ENCODE results near the gene SUGCT.

Gene SUGCT

DNA sequence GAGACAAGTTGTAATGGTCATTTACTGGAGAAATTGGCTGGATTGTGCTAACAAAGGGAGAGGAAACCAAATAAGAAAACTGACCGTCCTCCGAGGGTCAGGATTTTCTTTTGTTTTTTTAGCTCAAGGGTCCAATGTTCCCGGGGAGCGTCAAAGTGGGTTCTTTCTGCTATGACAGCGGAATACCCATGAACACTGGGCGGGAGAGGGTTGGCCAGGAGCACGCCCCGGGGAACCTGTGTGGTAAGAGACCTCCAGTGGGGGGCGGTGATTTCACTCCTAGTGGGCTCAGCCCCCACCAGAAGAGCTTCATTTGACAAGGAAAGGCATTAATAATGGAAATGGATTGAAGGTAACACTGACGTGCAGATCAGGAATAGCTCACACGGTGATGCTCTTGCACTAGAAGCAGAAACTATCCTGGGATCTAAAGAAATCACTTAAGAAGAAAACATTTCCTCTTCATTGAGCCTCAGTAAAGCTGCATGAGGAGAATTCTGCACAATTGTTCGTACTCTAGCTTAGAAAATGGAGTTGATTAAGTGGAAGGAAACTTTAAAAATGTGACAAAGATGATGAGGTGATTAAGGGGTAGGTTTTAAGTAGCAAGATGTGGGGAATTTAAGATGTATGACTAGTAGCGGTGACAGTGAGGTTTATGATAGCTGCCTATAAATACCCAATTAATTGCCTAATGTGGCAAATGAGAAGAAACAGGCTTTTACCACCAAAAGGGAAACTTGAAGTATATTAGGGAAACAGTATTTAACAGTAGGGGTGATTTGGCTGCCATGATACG, 627.2 kb downstream of the SUGCT start:
- TF ChIP-seq, protein P1, sequence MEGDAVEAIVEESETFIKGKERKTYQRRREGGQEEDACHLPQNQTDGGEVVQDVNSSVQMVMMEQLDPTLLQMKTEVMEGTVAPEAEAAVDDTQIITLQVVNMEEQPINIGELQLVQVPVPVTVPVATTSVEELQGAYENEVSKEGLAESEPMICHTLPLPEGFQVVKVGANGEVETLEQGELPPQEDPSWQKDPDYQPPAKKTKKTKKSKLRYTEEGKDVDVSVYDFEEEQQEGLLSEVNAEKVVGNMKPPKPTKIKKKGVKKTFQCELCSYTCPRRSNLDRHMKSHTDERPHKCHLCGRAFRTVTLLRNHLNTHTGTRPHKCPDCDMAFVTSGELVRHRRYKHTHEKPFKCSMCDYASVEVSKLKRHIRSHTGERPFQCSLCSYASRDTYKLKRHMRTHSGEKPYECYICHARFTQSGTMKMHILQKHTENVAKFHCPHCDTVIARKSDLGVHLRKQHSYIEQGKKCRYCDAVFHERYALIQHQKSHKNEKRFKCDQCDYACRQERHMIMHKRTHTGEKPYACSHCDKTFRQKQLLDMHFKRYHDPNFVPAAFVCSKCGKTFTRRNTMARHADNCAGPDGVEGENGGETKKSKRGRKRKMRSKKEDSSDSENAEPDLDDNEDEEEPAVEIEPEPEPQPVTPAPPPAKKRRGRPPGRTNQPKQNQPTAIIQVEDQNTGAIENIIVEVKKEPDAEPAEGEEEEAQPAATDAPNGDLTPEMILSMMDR (IDR thresholded peaks at IDR 0.05; ENCODE audit: low read depth, low read length), result 0 out of 2 replicates have a peak, but pooled peaks have one; percentile 2
- no peak for DNase-seq
- peaks cover 26% of the 10 kb centered on the region for H3K4me1 ChIP-seq
- no peak overlapping the region for H3K4me3 ChIP-seq (ENCODE audit: low read depth, low read length)
- no peaks in the 10 kb centered on the region for H3K27me3 ChIP-seq
- no peaks in the 10 kb centered on the region for H3K36me3 ChIP-seq
- H3K9me3 ChIP-seq, result no peaks in the 10 kb centered on the region

DNA sequence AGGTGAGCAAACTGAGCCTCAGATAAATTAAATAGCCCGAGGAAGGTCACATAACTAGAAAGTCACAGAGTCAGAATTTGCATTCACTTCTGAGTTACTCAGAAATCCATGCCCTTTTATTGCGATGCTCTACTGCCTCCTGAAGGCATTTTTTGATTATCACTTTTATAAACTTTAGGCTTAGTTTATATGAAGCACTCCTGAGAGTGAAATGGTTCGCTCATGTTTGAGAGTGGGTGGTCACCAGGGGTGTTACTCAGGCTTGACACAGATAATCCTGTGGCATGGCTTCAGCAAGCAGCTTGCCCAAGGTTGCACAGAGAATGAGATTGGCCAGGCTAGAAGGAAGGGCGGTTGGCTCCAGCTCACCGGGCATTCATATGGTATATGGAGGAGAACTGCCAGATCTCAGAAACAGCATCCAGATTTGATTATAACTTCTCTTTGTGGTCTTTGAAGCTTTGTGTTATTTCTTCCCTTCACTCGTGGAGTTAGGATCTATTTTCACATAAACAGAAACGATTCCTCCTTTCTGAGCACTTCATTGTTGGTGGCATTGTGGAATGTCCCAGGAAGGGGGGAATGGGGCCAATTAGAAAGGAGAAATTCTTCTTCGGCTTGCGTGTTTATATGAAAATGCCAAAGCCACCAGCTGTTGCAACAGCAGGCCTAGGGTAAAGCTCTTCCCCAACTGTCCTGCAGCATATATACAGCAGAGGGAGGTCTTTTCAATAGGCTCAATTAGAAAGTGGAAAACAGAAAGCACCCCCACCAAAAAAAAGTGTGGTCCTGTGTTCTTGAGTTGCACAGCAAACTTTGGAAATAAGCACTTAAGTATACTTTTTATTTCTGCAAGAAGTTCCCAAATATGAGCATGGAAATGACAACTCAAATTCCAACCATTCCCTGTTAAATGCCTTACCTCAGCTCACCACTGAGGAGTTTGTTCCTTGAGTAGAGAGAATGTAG, 628.8 kb downstream of the SUGCT start:
- Histone ChIP-seq H3K9me3 (no peaks in the 10 kb centered on the region), H3K4me1 (peaks cover 23% of the 10 kb centered on the region), H3K27me3 (no peaks in the 10 kb centered on the region), H3K4me3 (ENCODE audit: low read depth, low read length) (no peak overlapping the region), H3K36me3 (no peaks in the 10 kb centered on the region)
- no peak for DNase-seq
- TF ChIP-seq, protein P1 (IDR thresholded peaks at IDR 0.05; ENCODE audit: low read depth, low read length), result peak; percentile 22; the same call in 1 of the 2 replicates

DNA sequence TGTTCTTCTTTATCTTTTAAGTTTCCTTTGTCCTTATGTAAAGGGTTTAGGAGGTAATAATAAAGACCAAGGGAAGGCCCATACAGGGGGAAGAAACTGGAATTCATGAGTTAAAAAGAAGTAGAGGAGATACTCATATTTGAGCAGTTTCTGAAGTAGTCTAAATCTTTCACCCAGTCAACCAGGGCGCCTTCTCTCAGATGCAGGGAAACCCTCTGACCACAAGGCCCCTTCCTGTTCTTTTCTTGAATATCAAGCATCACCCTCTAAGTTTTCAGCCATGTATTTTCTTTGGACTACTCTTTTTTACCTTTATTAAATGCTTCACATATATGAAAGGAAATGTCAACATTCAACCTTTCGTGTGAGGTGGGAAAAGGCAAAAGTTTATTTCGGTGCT, 630.8 kb downstream of the SUGCT start:
- Histone ChIP-seq H3K27me3 (no peaks in the 10 kb centered on the region), H3K4me3 (ENCODE audit: low read depth, low read length) (no peak overlapping the region), H3K36me3 (no peaks in the 10 kb centered on the region), H3K9me3 (no peaks in the 10 kb centered on the region), H3K4me1 (peaks cover 12% of the 10 kb centered on the region)
- DNase-seq, result no peak
- TF ChIP-seq, protein P1 (IDR thresholded peaks at IDR 0.05; ENCODE audit: low read depth, low read length), result no peak

DNA sequence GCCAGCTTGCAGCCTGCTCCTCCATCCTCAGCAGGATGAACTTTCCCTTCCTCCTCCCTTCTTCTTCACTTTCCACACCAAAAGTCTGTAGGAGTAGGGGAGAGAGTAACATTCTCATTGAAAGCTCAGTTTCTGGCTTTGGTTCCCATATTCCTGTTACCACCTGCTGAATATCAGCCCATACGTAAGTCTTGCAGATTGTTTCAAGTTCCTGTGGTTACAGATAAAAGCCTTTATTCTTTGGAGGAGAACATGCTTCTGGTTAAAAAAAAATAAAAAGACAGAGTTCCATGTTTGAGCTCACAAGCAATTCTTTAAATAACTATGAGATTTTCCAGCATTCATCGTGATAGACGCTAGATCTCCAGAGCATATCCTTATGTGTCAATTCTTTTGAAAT, 637.3 kb downstream of the SUGCT start:
- H3K36me3 ChIP-seq, result no peaks in the 10 kb centered on the region
- no peaks in the 10 kb centered on the region for H3K27me3 ChIP-seq
- H3K9me3 ChIP-seq, result no peaks in the 10 kb centered on the region
- no peak for DNase-seq
- H3K4me3 ChIP-seq (ENCODE audit: low read depth, low read length), result no peak overlapping the region
- TF ChIP-seq, protein P1 (IDR thresholded peaks at IDR 0.05; ENCODE audit: low read depth, low read length), result no peak
- no peaks in the 10 kb centered on the region for H3K4me1 ChIP-seq

DNA sequence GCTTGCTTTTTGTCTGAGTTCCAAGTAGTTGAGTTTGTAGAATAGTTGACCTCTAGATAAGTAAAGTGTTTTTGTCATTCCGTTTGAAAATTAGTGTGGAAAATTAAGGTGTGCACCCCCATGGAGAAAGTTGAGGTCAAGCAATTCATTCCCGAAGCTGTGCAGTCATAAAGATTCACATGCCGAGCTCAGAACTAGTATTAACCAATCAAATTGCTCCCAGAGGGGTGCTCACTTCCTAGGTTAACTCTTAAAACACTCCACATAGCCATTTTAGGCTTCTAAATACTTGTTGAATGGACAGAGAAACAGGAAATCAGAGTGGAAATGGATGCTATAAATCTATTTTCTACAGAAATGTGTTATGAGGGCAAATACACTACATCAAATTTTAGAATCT, 638.9 kb downstream of the SUGCT start:
- no peak for DNase-seq
- no peaks in the 10 kb centered on the region for H3K4me1 ChIP-seq
- H3K4me3 ChIP-seq (ENCODE audit: low read depth, low read length), result no peak overlapping the region
- TF ChIP-seq, protein P1 (IDR thresholded peaks at IDR 0.05; ENCODE audit: low read depth, low read length), result no peak
- no peaks in the 10 kb centered on the region for H3K27me3 ChIP-seq
- no peaks in the 10 kb centered on the region for H3K9me3 ChIP-seq
- H3K36me3 ChIP-seq, result no peaks in the 10 kb centered on the region

Data from BE2C (cell line).